GM12873 (cell line): ENCODE data around the gene MCRS1.

Experiments
- CTCF ChIP-seq: IDR thresholded peaks from 2 replicates; pipeline ENCODE4 v1.5.1; 2012; ENCODE audit warnings: low read depth, mild to moderate bottlenecking, moderate library complexity, low read length, control low read depth; ENCODE audit not compliant: insufficient read depth; ENCODE audit errors: missing control alignments

MCRS1 gene

GRCh38 chr12:49525942-49526341 is 42.0 kb downstream of the MCRS1 start:
- no peak for TF ChIP-seq CTCF

GRCh38 chr12:49524660-49525324 is 43.1 kb downstream of the MCRS1 start:
- TF ChIP-seq CTCF: no peak

- TF ChIP-seq CTCF: no peak
These were observed 46.6 kb downstream of the MCRS1 start for GRCh38 chr12:49521389-49521788.

GRCh38 chr12:49519574-49519936 is 48.4 kb downstream of the MCRS1 start:
- TF ChIP-seq CTCF: no peak

GRCh38 chr12:49518914-49519573 is 48.9 kb downstream of the MCRS1 start:
- TF ChIP-seq CTCF: no peak

DNA sequence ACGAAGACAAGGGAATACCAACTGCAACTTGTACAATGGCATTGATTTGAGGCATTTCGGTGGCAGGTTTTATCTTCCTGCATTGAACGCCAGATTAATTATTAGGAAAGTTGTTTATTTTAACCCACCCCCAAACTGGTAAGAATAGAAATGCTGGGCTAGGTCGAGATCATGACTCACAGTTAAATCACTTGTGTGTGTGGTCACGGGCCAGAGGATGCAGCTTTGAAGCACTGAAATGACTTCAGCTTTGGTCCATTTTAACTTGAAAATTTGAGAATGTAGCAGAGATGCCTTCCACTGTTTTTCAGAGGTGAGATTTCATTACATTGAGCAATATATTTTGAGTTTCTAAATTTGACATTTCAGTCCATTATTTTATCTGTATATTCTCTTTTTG is 52.7 kb downstream of the MCRS1 start:
- TF ChIP-seq CTCF: no peak

GRCh38 chr12:49512546-49512945 is 55.4 kb downstream of the MCRS1 start:
- TF ChIP-seq CTCF: no peak
